ENCODE data around the gene DTD1. TPM values are rescaled to one million over a fixed set of nuclear protein-coding genes. Genes with fewer than 3 reads are reported as not detected.

Gene DTD1
- total RNA-seq, 6 experiments from 2014 or later = 53.6 to 75.1 (median 70.6) TPM

DNA sequence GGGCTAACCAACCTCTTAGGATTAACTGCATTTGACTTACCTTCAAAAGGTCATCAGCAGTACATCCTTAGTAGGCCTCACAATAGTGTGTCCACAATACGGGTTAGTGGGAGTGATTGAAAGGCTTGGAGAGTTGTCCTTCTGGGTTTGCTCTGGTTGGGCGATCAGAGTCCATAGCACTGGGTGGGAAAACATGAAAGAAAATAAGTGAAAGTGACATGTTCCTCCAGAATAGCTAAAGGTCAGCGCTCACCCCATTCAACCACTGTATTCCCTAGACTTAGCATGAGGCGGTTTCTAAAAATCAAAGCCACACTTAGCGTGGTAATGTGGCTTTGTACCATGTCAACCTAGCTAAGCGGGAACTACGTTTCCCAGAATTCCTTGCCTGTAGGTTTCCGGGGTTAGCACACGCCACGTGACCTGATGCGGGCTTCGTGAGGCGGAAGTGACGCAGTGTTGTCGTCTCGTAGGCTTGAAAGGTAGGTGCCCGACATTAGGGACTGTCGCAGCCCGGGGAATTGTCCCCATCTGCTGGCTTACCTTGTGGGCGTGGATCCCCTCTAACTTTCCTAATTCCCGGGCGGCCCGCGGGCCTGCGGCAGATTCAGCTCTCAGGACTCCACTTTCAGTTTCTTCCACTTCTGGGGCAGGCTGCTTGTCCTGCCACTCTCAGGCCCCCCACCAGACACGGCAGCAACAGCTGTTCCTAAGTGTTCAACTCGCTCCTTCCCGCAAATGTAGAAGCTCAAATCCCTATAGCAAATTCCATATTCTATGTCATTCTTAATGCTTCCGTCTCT lies 206.0 kb downstream of the DTD1 start:
- Mint-ChIP-seq H3K27me3 (ENCODE audit: insufficient read depth) (no peaks in the 10 kb centered on the region; the same call in none of the 2 replicates), H3K27ac (peak overlapping the region; percentile 95), H3K9me3 (no peaks in the 10 kb centered on the region; the same call in 1 of the 2 replicates), H3K4me1 (ENCODE audit: low read depth) (peaks cover 9% of the 10 kb centered on the region), H3K36me3 (ENCODE audit: low read depth) (no peaks in the 10 kb centered on the region; the same call in 1 of the 2 replicates), H3K4me3 (peak overlapping the region; percentile 96)
- peak; percentile 76 for DNase-seq
- TF ChIP-seq, protein P1, sequence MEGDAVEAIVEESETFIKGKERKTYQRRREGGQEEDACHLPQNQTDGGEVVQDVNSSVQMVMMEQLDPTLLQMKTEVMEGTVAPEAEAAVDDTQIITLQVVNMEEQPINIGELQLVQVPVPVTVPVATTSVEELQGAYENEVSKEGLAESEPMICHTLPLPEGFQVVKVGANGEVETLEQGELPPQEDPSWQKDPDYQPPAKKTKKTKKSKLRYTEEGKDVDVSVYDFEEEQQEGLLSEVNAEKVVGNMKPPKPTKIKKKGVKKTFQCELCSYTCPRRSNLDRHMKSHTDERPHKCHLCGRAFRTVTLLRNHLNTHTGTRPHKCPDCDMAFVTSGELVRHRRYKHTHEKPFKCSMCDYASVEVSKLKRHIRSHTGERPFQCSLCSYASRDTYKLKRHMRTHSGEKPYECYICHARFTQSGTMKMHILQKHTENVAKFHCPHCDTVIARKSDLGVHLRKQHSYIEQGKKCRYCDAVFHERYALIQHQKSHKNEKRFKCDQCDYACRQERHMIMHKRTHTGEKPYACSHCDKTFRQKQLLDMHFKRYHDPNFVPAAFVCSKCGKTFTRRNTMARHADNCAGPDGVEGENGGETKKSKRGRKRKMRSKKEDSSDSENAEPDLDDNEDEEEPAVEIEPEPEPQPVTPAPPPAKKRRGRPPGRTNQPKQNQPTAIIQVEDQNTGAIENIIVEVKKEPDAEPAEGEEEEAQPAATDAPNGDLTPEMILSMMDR (IDR thresholded peaks at IDR 0.05) = no peak; the same call in 1 of the 2 replicates

DNA sequence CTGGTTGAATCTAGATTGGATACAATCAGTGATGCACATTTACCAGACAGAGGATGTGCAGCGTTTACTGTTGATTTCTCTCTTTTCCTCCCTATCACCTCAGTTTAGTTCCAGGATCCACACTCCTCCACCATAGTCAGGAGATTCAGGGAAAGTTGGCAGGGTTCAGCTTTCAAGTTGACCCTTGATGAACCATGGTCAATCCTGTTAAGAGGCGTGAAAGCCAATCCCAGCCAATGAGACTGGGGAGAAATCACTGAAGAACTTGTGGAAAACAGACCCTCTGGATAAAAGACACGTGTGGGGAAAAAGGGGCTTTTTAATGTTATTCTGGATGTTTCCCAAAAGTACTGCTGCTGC lies 206.6 kb downstream of the DTD1 start:
- H3K27me3 Mint-ChIP-seq (ENCODE audit: insufficient read depth) = no peaks in the 10 kb centered on the region; the same call in none of the 2 replicates
- H3K4me1 Mint-ChIP-seq (ENCODE audit: low read depth) = peaks cover 9% of the 10 kb centered on the region
- H3K27ac Mint-ChIP-seq = peak overlapping the region; percentile 95
- peak overlapping the region; percentile 96 for H3K4me3 Mint-ChIP-seq
- H3K36me3 Mint-ChIP-seq (ENCODE audit: low read depth) = no peaks in the 10 kb centered on the region; the same call in 1 of the 2 replicates
- TF ChIP-seq, protein P1 (IDR thresholded peaks at IDR 0.05) = no peak
- no peaks in the 10 kb centered on the region; the same call in 1 of the 2 replicates for H3K9me3 Mint-ChIP-seq
- DNase-seq = no peak

DNA sequence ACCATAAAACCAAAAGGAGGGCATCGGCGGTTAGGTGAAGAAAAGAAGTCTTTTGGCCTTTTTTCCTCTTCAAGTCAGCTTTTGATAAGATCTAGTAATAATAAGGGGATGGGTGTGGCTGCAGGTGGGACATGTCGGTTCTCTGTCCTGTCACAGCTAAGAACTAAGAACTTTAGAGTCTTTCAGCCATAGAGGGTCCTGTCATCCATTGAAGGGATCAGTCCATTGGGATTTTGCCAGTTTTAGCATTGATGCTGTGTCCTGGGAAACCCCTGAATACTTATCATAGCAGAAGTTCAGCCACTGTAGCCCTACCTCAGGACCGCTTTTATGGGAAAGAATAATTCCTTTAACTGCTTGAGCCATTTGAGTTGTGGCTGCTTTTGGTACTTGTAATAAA lies 207.5 kb downstream of the DTD1 start:
- H3K36me3 Mint-ChIP-seq (ENCODE audit: low read depth) = no peaks in the 10 kb centered on the region; the same call in 1 of the 2 replicates
- TF ChIP-seq, protein P1 (IDR thresholded peaks at IDR 0.05) = no peak
- no peaks in the 10 kb centered on the region; the same call in 1 of the 2 replicates for H3K27me3 Mint-ChIP-seq (ENCODE audit: insufficient read depth)
- no peak overlapping the region for H3K27ac Mint-ChIP-seq
- H3K9me3 Mint-ChIP-seq = no peaks in the 10 kb centered on the region; the same call in 1 of the 2 replicates
- peak overlapping the region; percentile 96 for H3K4me3 Mint-ChIP-seq
- H3K4me1 Mint-ChIP-seq (ENCODE audit: low read depth) = peaks cover 9% of the 10 kb centered on the region
- no peak for DNase-seq

DNA sequence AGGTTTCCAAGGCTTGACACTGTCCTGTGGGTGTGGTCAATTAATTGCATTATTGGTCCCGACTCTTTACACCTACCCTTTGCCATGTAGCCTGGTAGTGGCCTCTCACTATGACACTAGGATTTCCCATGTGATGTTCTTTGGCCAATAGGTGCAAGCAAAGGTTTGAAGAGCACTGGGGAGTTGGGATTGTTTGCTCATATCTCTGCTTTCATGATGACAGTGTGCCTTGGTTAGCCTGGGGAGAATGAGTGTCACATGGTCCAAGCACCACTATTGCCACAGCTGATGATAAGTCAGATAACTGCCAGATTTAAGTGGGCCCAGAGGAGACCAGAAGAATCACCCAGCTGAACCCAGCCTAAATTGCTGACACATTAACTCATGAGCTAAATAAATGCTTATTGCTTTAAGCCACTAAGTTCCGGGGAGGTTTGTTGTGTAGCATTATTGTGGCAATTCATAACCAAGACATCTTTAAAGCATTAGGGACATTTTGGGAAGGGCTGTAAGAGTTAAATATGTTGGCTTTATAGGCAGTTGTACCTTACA lies 208.5 kb downstream of the DTD1 start:
- no peaks in the 10 kb centered on the region; the same call in 1 of the 2 replicates for H3K36me3 Mint-ChIP-seq (ENCODE audit: low read depth)
- TF ChIP-seq, protein P1 (IDR thresholded peaks at IDR 0.05) = no peak
- no peaks in the 10 kb centered on the region; the same call in 1 of the 2 replicates for H3K9me3 Mint-ChIP-seq
- DNase-seq = no peak
- no peak overlapping the region for H3K27ac Mint-ChIP-seq
- peaks cover 9% of the 10 kb centered on the region for H3K4me1 Mint-ChIP-seq (ENCODE audit: low read depth)
- H3K4me3 Mint-ChIP-seq = no peak overlapping the region
- H3K27me3 Mint-ChIP-seq (ENCODE audit: insufficient read depth) = no peaks in the 10 kb centered on the region; the same call in 1 of the 2 replicates

DNA sequence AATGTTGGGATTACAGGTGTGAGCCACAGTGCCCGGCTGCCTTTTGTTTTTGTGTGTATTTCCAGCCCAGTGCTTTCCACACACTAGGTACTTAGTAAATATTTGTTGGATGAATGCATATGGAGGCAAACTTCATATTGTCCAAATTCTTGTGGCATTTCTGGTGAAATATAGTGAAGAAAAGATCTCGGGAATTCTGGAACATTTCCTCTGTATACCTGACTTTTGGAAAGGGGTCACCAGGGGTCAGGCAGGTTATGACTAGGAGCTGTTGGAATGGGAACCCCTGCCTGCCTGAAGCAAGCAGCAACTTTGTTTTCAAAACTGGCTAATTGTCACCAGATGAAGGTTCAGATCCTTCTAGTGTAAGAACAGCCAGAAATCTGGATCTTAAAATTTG lies 213.7 kb downstream of the DTD1 start:
- TF ChIP-seq, protein P1 (IDR thresholded peaks at IDR 0.05) = no peak
- Mint-ChIP-seq H3K4me1 (ENCODE audit: low read depth) (peaks cover 6% of the 10 kb centered on the region; the same call in 1 of the 2 replicates), H3K27me3 (ENCODE audit: insufficient read depth) (peaks cover 3% of the 10 kb centered on the region), H3K36me3 (ENCODE audit: low read depth) (no peaks in the 10 kb centered on the region), H3K27ac (no peak overlapping the region), H3K9me3 (no peaks in the 10 kb centered on the region), H3K4me3 (no peak overlapping the region)
- no peak for DNase-seq

All from HFFc6 (cell line).